Activated T-cell treated with anti-CD3 and anti-CD28 coated beads, Interleukin-2, amount 50 U/mL, for 24 hours (primary cell): Measurements from ENCODE around the gene BCL11B.

ENCODE experiments used
- DNase-seq: peaks from one replicate; pipeline ENCODE4 v3.0.0-alpha.2; 2020
- H3K27ac Mint-ChIP-seq: 2 replicates; pipeline ENCODE4 v1.8.0; 2020; ENCODE audit warnings: mild to moderate bottlenecking, mixed read lengths
- H3K27me3 Mint-ChIP-seq: 2 replicates; pipeline ENCODE4 v1.8.0; 2020; ENCODE audit warnings: mixed read lengths
- H3K36me3 Mint-ChIP-seq: 2 replicates; pipeline ENCODE4 v1.8.0; 2020; ENCODE audit warnings: low read depth, mixed read lengths
- H3K4me1 Mint-ChIP-seq: 2 replicates; pipeline ENCODE4 v1.8.0; 2020; ENCODE audit warnings: low read depth, mixed read lengths
- H3K4me3 Mint-ChIP-seq: 2 replicates; pipeline ENCODE4 v1.8.0; 2020; ENCODE audit warnings: mild to moderate bottlenecking, moderate library complexity, mixed read lengths
- H3K9me3 Mint-ChIP-seq: 2 replicates; pipeline ENCODE4 v1.8.0; 2020; ENCODE audit warnings: mixed read lengths

Gene BCL11B

GRCh38 chr14:99304208-99304607, 32.2 kb upstream of the BCL11B start:
- no peak overlapping the region for H3K4me3 Mint-ChIP-seq
- H3K27ac Mint-ChIP-seq = no peak overlapping the region
- no peaks in the 10 kb centered on the region for H3K36me3 Mint-ChIP-seq
- no peaks in the 10 kb centered on the region for H3K4me1 Mint-ChIP-seq
- no peak for DNase-seq
- H3K27me3 Mint-ChIP-seq = no peaks in the 10 kb centered on the region
- peaks cover 16% of the 10 kb centered on the region for H3K9me3 Mint-ChIP-seq

DNA sequence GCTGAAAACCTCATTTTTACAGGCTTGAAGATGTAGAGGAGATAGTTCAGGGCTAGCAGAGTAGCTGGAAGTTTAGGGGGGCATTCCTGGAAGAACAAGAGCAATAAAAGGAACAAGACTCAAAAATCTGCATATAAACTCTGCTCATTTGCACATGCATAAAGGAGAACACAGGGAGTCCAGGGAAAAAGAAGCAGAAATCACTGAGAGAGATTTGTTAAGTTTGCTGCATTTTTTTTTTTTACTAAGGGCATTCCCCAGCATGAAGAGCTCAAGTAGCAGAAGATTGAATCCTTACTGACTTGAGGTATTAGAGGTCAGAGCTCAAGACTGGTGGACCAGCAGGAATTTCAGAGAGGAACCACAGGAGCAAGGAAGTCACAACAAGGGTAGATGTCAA, 28.2 kb upstream of the BCL11B start:
- Mint-ChIP-seq H3K4me1 (no peaks in the 10 kb centered on the region), H3K36me3 (peaks cover 4% of the 10 kb centered on the region), H3K9me3 (peaks cover 29% of the 10 kb centered on the region), H3K4me3 (no peak overlapping the region), H3K27me3 (peaks cover 3% of the 10 kb centered on the region), H3K27ac (no peak overlapping the region)
- DNase-seq = no peak

- Mint-ChIP-seq H3K27me3 (peaks cover 6% of the 10 kb centered on the region), H3K9me3 (peaks cover 26% of the 10 kb centered on the region), H3K27ac (no peak overlapping the region), H3K4me3 (no peak overlapping the region), H3K4me1 (no peaks in the 10 kb centered on the region), H3K36me3 (peaks cover 4% of the 10 kb centered on the region)
- DNase-seq = no peak
Observed at GRCh38 chr14:99296517-99296916, 24.5 kb upstream of the BCL11B start.

DNA sequence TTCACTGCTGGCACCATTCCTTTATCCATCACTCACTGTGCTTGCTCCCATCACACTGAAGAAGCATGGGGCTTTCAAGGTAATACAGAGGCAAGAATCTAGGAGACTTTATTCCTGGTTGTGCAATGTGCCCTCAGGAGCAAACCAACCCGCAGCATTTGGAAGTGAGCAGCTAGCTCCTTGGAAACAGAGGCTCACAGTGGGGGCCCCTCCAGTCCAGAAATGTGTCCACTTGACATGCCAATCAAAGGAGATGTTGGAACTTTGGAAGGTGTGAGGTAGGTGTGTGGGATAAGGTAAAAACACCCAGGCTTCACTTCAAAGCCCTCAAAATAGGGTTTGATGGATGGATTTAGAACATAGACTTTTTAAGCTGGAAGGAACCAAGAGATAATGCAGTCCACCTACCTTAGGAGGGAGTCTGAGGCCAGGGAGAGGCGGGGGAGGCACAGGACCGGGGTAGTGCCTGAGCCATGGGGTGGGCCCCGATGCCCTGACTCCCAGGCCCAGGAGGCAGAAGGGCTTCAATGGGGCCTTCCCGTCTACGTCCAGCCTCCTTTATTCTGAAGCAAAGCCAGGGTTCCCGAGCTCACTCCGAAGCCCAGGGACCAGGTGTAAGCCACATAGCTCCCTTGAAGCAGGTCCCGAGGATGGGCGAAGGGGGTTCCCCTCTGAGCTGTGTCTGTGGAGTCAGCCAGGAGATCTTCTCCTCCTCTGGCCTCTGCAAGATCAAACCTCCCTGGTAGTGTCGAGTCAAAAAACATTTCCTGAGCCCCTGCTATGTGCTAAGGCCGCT, 17.6 kb upstream of the BCL11B start:
- Mint-ChIP-seq H3K27me3 (peaks cover 2% of the 10 kb centered on the region), H3K9me3 (no peaks in the 10 kb centered on the region)

DNA sequence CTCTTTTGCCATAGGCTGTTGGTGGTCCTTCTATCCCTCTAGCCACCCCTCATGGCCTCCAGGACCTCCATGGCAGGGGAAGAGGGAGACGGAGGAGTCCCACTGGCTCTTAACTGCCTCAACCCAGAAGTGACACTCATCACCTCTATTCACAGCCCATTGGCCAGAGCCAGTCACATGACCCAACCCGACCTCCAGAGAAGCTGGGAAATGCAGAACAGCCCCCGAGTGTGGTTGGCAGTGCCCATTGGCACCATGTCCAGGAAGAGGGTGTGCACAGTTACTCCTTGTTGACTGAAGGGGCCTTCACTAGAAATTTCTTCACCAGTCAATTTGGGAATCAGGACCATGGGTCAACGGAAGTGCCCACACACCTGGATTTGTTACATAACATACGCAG, 17.0 kb upstream of the BCL11B start:
- H3K4me3 Mint-ChIP-seq = no peak overlapping the region
- no peaks in the 10 kb centered on the region for H3K9me3 Mint-ChIP-seq
- H3K36me3 Mint-ChIP-seq = no peaks in the 10 kb centered on the region
- H3K27ac Mint-ChIP-seq = no peak overlapping the region
- DNase-seq = no peak
- peaks cover 13% of the 10 kb centered on the region for H3K4me1 Mint-ChIP-seq
- peaks cover 2% of the 10 kb centered on the region for H3K27me3 Mint-ChIP-seq

More for the DNA sequence above, 17.6 kb upstream of the BCL11B start:
- H3K4me1 Mint-ChIP-seq = peaks cover 13% of the 10 kb centered on the region
- DNase-seq = no peak
- no peak overlapping the region for H3K27ac Mint-ChIP-seq
- H3K36me3 Mint-ChIP-seq = no peaks in the 10 kb centered on the region
- H3K4me3 Mint-ChIP-seq = no peak overlapping the region

DNA sequence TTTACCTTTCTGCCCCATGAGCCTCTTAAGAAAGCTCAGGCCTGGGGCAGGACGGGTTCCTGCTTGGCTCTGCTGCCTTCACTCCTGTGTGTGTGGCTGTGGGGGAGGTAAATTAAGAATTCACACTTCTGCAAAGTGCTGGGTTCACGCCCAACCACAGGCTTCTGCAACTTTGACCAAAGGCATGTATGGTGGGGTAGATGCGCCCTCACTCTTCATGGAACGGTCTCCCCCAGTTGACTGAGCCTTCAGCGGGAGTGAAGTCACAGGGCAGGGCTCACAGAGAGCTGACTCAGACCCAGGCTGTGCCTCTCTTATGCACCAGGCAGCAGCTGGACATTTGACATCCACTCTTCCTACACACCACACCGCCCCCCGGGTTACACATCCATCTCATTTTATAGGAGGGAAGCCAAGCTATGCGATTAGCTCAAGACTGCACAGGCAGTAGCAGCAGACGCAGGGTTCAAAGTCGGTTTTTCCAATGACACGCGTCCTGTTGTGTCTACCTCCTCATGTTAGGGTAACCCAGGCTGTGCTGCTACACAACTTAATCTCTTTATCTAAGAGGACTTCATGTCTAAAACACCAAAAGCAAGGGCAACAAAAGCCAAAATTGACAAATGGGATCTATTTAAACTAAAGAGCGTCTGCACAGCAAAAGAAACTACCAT, 15.4 kb upstream of the BCL11B start:
- no peaks in the 10 kb centered on the region for H3K36me3 Mint-ChIP-seq
- peaks cover 13% of the 10 kb centered on the region for H3K4me1 Mint-ChIP-seq
- peak overlapping the region; percentile 58 for H3K27ac Mint-ChIP-seq
- DNase-seq = no peak
- H3K4me3 Mint-ChIP-seq = peak overlapping the region; percentile 62
- no peaks in the 10 kb centered on the region for H3K9me3 Mint-ChIP-seq
- H3K27me3 Mint-ChIP-seq = peaks cover 2% of the 10 kb centered on the region

DNA sequence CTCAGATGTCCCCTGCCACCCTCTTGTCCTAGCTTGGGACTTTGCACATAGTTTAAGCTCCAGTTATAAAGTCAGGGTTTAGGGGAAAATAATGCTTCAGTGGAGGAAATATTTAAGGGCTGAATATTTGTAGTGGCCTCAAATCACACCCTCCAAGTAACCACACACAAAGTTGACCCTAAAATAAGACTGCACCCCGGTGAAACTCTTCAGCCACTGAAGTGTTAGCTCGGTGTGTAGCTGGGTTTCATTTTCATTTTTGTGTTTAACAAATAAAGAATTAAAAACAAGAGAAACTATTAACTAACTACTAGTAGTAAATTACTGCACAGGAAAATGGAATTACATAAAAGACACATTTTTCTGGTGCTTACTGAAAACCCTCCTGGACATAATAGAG, 14.8 kb upstream of the BCL11B start:
- Mint-ChIP-seq H3K27ac (peak overlapping the region; percentile 58), H3K4me1 (peaks cover 13% of the 10 kb centered on the region), H3K36me3 (no peaks in the 10 kb centered on the region), H3K9me3 (no peaks in the 10 kb centered on the region), H3K4me3 (peak overlapping the region; percentile 62), H3K27me3 (no peaks in the 10 kb centered on the region)
- no peak for DNase-seq

DNA sequence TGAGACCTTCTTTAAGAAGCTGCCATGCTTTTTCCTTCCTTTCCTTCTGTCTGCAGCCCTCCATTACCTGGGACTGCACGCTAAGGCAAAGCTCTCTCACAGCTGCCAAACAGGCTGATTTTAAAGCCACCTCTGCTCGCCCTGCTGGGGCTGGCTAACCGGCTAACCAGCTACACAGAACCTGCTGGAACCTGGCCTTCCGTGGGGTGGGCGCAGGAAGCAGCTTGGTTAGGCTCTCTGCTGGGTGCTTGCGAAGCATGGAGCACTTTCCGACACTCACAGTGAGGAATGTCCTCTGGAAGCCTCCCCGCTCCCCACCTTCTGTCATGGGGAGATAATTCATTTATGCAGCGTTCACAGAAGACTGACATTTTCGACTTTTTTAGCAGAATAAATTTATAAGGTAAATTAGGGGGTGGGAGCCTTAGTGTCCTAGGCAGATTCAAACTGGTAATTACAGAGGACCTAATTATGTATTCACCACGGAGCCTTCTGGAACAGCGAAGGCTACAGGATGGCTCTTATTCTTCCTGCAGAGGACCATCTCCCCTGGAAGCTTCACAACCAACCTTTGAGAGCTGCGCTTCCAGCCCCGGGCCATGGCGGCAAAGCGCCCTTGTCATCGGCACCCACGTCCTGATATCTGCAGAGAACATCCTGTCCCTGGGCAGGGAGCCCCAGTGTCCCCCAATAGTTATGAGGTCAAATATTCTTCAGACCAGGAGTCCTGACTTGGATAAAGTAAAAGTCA, 12.4 kb upstream of the BCL11B start:
- no peak overlapping the region for H3K27ac Mint-ChIP-seq
- H3K27me3 Mint-ChIP-seq = no peaks in the 10 kb centered on the region
- no peak for DNase-seq
- H3K36me3 Mint-ChIP-seq = no peaks in the 10 kb centered on the region
- no peak overlapping the region for H3K4me3 Mint-ChIP-seq
- H3K9me3 Mint-ChIP-seq = no peaks in the 10 kb centered on the region
- peaks cover 22% of the 10 kb centered on the region for H3K4me1 Mint-ChIP-seq

- H3K36me3 Mint-ChIP-seq = no peaks in the 10 kb centered on the region
- no peaks in the 10 kb centered on the region for H3K27me3 Mint-ChIP-seq
- DNase-seq = no peak
- H3K27ac Mint-ChIP-seq = no peak overlapping the region
- peaks cover 28% of the 10 kb centered on the region for H3K4me1 Mint-ChIP-seq
- H3K4me3 Mint-ChIP-seq = no peak overlapping the region
- H3K9me3 Mint-ChIP-seq = no peaks in the 10 kb centered on the region
Observed at GRCh38 chr14:99282261-99283050, 10.5 kb upstream of the BCL11B start.

DNA sequence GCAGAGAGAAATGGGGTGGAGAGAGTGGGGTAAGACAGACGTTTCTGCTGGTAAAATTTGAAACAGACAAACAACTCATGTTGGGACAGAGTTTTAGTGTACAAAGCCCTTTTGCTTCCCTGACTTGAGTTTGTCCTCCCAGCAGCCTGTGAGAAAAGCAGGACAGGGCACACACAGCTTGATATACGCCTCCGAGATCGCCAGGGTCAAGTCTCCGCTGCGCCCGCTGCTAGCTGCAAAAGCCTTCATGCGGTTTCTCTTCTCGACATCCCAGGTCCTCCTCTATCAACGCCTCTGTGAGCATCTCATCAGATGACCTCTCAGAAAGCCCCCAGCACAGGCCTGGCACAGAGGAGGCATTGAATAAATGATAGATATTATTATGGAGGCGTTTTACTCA, 9.4 kb upstream of the BCL11B start:
- DNase-seq = no peak
- no peak overlapping the region for H3K27ac Mint-ChIP-seq
- no peaks in the 10 kb centered on the region for H3K27me3 Mint-ChIP-seq
- no peak overlapping the region for H3K4me3 Mint-ChIP-seq
- H3K36me3 Mint-ChIP-seq = no peaks in the 10 kb centered on the region
- no peaks in the 10 kb centered on the region for H3K9me3 Mint-ChIP-seq
- peaks cover 30% of the 10 kb centered on the region for H3K4me1 Mint-ChIP-seq

GRCh38 chr14:99280852-99281251, 8.9 kb upstream of the BCL11B start:
- Mint-ChIP-seq H3K27me3 (no peaks in the 10 kb centered on the region), H3K4me1 (peaks cover 33% of the 10 kb centered on the region), H3K36me3 (no peaks in the 10 kb centered on the region), H3K9me3 (no peaks in the 10 kb centered on the region), H3K27ac (no peak overlapping the region), H3K4me3 (no peak overlapping the region)
- no peak for DNase-seq

DNA sequence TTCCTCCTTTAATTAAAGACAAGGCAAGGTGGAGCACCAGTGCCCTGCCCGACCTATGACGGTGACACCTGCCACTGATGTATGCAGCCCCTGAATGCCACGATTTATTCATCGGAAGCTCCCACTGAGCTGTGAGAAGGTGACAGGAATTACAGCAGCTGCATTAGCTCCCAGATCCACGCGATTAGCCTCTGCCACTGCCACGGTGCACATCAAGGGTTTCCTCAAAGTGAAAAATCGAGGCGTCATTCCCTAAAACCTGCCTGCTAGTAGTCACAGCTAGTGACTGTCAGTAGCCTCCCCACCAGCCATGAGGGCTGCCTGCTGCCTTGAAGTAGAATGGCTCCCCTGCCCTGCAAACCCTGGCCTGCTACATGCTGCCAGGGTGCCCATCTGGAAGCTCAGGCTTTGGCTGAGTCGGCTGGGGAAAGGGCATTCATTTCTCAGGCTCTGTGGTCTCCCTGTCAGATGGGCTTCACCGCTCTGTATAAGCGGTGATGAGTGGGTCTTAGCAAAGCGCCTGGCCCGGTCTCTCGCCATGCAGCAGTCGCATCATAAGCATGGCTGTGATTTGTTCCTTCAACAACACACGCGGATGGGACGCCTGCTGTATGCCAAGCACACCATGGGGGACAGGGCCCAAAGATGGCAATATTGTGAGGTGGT, 8.2 kb upstream of the BCL11B start:
- H3K27me3 Mint-ChIP-seq = no peaks in the 10 kb centered on the region
- DNase-seq = no peak
- H3K9me3 Mint-ChIP-seq = no peaks in the 10 kb centered on the region
- no peaks in the 10 kb centered on the region for H3K36me3 Mint-ChIP-seq
- H3K27ac Mint-ChIP-seq = no peak overlapping the region
- H3K4me3 Mint-ChIP-seq = no peak overlapping the region
- peaks cover 39% of the 10 kb centered on the region for H3K4me1 Mint-ChIP-seq

DNA sequence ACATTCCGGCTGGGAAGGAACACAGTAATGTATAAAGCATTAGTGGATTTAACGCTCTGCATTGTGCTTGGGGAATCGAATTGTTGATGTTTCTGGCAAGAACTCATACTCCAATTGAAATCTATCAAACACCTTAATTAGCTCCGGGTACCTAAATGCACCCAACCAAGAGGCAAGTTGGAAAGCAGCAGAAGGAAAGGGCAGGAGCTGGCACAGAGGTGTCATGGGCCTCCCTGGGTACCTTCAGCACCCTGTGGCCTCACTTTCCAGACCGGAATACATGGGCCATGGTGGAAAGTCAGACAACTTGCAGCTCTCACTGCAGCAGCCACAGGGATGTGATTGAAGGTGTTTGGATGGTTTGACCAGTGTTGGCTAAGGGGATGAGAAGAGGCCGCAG, 6.8 kb upstream of the BCL11B start:
- Mint-ChIP-seq H3K9me3 (no peaks in the 10 kb centered on the region), H3K4me1 (peaks cover 47% of the 10 kb centered on the region), H3K4me3 (no peak overlapping the region), H3K27ac (no peak overlapping the region), H3K27me3 (no peaks in the 10 kb centered on the region), H3K36me3 (peaks cover 2% of the 10 kb centered on the region)
- no peak for DNase-seq

DNA sequence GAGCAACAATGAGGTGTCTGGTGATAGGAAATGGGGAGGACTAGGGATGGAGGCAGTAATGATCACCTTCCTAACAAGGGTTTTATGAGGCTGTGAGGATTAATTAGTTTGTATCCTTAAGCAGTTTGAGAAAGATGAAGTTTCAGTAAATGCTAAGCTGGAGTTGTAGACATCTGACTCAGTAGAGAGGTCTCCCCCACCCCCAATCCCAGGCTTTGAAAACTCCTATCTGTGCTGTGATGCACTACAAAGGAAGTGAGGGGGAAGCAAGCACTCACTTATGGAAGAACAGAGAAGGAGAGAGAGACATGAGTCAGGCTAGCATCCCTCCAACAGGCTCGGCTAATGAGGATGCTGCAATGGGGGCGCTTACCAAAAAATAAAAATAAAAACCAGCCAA, 5.5 kb upstream of the BCL11B start:
- Mint-ChIP-seq H3K4me1 (peaks cover 54% of the 10 kb centered on the region), H3K27me3 (no peaks in the 10 kb centered on the region), H3K27ac (peak overlapping the region; percentile 22), H3K4me3 (no peak overlapping the region), H3K9me3 (no peaks in the 10 kb centered on the region), H3K36me3 (peaks cover 2% of the 10 kb centered on the region)
- DNase-seq = no peak
